ENCODE results near the gene JAKMIP1.

GRCh38 chr4:6224735-6225134, 24.4 kb upstream of the JAKMIP1 start:
- no peak for TF ChIP-seq CTCF (IDR thresholded peaks at IDR 0.05; ENCODE audit: low read depth, low read length, poor library complexity, severe bottlenecking)
- TF ChIP-seq EZH2phosphoT487 (IDR thresholded peaks at IDR 0.05; ENCODE audit: borderline replicate concordance, low read length) = no peak
